GM18858 (cell line): ENCODE measurements around the gene QPCT.

Source experiments
- ATAC-seq: cut with Tn5 transposase; IDR thresholded peaks from one replicate; pipeline ENCODE4 v1.9.1; 2021; ENCODE audit not compliant: unreplicated experiment

QPCT gene

GRCh38 chr2:37324786-37325624 is 19.4 kb upstream of the QPCT start, which contains the start of gene PRKD3:
Gene PRKD3, minus strand, starts transcription at chr2:37324833. Its CDS starts 8,309 bp downstream, at chr2:37316524.
- ATAC-seq = peak; percentile 39

- ATAC-seq = no peak
Measured at GRCh38 chr2:37325625-37326071, 18.8 kb upstream of the QPCT start.

DNA sequence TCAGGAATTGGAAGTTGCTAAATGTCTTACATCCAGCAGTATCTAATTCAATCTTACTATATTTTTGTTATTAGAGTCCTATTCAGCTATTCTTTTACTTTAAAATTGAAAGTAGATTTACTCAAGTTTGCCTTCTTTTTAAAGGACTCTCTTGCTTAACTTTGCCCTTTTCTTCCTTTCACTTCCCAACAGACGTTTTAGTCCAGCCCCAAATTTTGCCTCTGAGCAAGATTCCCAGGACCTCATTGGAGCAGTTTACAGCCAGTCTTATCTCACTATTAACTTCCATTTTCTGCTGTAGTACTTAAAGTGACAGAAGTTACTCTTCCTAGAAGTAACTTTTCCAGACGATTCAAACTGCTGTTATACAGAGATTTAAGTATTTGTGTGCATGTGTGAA is 18.1 kb upstream of the QPCT start:
- ATAC-seq = no peak

- ATAC-seq = no peak
Measured at GRCh38 chr2:37326866-37327634, 17.4 kb upstream of the QPCT start.

DNA sequence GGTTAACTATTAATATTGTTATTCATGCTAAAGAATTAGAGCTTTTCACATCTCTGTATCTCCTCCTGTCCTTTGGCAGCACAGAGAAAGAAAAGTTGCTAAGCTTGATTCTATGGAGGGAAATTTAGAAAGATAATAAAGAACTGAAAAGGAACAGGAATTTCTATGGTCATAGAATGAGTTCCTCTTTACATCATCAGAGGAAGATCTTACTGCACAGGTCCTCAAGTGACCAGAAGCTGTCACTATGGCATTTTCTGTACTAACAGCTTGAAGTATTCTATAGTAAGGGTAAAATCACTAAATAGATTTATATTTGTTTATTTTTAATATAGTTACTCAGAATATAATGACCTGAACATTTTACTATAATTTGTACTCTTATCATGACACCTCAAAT is 13.7 kb upstream of the QPCT start:
- ATAC-seq = no peak

DNA sequence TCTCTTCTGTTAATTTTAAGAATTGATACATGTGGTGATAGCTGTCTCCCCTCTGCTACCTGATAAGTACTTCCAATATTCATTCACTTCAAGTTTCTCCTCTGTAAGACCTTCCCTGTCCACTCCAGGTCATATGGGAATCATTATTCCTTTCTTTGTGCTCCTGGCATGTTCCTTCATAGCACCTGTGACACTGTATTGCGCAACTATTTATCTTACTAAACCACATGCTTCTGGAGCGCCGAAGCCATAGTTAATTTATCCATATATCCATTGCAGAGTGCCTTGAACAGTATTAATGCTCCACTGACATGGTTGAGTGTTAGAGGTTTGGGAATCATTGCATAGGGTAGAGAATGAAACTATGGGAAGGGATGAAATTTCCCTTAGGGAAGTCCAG is 11.9 kb upstream of the QPCT start:
- no peak for ATAC-seq

DNA sequence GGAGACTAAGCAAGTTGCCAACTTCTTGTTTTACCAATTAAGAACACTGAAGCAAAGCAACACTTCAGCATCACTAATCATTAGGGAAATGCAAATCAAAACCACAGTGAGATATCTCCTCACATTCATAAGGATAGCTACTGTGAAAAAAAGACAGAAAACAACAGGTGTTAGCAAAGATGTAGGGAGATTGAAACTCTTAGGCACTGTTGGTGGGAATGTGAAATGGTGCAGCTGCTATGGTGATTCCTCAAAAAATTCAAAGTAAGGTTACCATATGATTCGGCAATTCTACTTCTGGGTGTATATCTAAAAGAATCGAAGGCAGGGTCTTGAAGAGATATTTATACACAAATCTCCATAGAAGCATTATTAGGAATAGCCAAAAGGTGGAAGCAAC is 11.2 kb upstream of the QPCT start:
- no peak for ATAC-seq

- no peak for ATAC-seq
Measured at GRCh38 chr2:37335604-37336003, 8.8 kb upstream of the QPCT start.

DNA sequence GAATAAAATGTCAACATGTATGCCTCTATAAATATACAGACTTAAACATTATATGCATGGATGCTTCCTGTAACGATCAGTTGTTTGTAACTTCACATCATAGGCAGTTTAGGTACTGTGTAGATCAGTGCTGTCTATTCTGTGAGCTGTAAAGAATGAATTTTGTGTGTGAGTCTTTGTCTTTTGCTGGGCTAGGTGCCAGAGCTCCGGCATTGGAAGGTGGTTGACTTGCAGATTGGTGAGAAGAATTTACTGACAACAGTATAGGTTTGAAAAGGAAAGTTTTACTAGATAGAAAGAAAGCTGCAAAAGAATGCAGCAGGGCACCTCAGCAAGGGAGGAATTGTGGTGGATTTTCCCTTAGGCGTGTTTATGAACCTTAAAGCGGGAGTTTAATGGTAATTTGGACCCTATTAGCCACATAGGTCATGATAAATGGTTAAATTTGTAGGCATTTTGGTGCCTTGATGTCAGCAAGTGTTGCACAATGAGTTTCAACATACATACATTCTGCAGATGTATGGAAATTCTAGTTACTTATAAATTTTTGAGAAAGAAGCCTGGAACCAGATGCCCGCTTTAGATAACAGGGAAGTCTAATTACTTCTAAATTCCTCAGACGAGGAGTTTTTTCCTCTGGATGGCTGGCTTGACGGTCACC is 6.7 kb upstream of the QPCT start:
- ATAC-seq = no peak

DNA sequence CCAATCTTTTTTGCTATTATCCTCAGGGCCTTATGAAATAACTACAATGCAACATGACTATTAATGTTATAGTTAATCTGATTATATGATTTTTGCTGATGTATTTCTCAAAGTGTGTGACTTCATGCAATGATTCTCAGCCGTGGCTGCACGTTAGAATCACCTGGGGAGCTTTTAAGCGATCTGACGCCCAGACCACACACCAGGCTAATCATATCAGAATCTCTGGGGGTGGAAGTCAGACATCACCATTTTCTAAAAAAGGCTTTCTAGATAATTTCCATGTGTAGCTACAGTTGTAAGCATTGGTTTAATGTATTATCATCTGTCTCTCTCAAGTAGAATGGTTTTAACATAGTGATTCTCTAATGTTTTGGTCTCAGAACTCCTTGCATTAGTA is 5.5 kb upstream of the QPCT start:
- no peak for ATAC-seq

DNA sequence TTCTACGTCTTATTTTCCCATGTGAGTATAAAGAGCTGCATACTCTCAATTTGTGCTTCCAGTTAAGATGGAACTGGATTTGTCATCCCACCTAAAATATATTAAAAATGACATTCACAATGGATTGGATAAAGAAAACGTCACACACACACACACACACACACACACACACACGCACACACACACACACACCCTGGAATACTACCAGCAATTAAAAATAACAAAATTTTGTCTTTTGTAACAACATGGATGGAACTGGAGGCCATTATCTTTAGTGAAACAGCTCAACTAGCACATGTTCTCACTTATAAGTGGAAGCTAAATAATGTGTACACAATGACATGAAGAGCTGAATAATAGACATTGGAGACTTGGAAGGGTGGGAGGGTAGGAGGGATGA is 3.8 kb upstream of the QPCT start:
- ATAC-seq = no peak

- ATAC-seq = no peak
Measured at GRCh38 chr2:37342591-37343220, 1.7 kb upstream of the QPCT start.

DNA sequence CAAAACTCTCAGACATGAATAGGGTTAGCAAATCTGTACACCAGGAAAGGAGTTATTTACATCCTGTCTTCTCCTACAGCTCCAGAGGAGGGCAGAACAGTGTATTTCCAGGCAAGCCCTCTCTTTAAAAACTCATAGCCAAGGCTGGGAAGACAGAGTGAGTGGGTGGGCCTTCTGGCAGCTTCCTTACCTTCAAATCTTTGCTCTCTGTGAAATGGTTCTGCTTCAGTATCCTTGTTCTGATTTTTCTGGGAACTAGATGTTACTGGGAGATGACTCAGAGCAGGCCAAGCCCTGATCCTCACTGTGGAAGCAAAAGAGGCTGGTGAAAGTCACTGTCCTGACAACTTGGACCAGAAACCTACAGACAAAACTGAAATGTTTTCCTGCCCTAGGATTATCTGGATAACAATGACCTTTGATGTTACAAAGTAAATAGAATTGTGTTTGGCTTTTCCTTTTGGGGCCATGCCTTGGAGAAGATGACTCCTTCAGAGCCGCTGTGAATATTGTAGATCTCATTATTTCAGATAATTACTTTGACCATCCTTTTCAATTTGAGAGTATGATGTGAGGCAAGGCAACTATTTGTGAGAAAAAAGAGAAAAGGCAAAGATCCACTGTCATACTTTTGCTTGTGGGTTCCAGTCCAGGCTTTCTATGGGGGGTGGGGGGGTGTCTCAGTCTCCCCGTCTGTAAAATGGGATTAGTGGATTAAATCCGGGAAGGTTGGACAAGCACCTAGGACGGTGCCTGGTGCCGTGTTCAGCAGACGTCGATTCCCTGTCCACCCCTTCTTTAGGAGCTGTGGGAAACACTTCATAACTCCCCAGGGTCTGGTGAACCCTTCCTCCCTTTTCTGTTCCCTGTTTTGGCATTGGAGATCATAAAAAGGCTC is 644 bp upstream of the QPCT start:
- no peak for ATAC-seq

GRCh38 chr2:37348155-37348554 is 3.7 kb downstream of the QPCT start:
- ATAC-seq = no peak

DNA sequence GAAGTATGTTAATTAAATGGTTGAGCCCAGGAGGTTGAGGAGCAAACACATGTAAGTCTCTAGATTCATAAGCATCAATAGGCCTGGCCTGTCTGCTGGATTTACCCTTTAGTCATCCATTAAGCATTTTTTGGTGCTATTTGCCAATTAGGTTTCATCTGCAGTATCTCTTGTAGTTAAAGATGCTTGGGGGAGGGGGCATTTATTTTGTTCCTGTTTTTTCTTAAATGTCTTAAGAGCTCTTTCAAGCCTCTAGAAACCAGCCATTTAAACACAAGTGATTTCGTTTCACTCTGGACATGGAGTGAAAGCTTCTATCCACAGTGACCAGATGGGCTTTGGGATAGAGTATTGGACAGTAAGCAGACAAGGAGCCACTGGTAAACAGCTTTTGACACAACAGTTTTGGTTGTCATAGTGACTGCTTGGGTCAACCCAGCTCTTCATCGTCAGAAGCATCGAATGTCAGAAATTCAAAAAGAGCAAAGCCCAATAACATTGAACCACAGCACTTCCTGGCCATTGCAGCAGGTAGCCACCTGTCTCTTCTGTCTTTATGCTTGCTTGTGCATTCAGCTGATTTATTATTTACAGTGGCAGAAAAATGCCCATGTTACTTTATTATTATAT is 4.9 kb downstream of the QPCT start:
- ATAC-seq = no peak

DNA sequence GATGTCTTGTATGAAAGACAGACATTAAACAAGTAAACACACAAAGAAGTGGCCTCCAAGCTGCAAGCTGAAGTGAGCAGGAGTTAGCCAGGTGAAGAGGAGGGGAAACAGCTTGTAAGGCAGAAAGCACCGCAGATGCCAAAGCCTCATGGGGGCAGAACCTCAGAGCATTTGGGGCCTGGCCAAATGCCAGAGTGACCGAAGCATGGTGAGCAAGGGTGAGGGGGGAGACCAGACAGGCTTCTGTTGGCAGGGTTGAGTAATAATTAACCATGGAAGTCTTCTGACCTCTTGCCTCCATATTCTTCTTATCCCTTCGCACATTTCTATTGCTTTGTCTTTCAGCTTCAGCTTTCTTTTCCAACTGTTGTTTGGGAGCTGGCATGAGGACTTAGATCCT is 5.6 kb downstream of the QPCT start:
- peak; percentile 59 for ATAC-seq

DNA sequence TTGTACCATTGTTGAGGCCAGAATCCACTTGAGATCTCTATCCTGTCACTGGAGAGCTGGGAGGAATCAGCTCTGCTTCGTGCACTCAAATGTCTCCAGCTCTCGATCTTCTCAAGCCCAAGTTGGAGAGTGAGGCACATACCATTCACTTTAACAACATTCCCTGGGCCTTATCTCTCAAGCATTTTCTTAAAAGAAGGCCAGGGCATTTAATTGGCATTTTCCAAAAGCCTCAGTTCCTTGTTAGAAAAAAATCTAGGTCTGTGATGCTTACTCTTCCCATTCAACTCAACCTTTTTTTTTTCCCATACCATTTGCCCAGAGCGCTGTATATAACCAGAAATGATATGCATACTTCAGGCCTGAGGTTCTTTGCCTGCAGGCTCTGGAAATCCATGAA is 10.1 kb downstream of the QPCT start:
- no peak for ATAC-seq

DNA sequence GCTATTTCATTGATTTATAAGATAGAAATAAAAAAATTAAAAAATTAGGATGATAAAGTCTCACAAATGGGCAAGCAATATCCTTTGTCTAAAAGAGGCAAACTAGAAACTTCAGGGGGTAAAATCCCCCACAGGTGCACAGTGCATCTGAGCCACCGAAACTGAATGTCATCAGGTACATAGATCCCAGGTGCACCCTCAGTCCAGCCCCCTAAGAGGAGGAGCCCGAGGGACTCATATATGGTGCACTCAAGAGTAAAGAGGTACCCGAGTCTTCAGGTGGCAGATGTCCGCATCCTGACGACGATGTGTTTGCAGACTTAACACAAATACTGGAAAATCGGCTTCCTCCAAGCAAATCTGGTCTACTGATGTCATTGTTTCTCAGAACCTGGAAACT is 11.3 kb downstream of the QPCT start:
- no peak for ATAC-seq

- no peak for ATAC-seq
Measured at GRCh38 chr2:37356299-37356698, 11.9 kb downstream of the QPCT start.

GRCh38 chr2:37357069-37357468 is 12.6 kb downstream of the QPCT start:
- ATAC-seq = no peak
